HL-60 (cell line): ENCODE measurements around the gene DYNC1I1.

Source experiments
- DNase-seq, 2 experiments: peaks; one replicate each; pipeline ENCODE4 v3.0.0-alpha.2; 2010 to 2020; ENCODE audit warnings: low read depth in 1 of 2, low spot score in 1 of 2
- H3K27ac ChIP-seq: fragments of 250-450 bp; sonication (Bioruptor Pico); replicated peaks from 2 replicates; pipeline ENCODE4 v1.5.1; 2020; ENCODE audit warnings: mild to moderate bottlenecking, moderate library complexity
- H3K27me3 ChIP-seq: fragments of 250-450 bp; sonication (Bioruptor Pico); 2 replicates; pipeline ENCODE4 v1.5.1; 2021; ENCODE audit warnings: mild to moderate bottlenecking, moderate library complexity; ENCODE audit not compliant: insufficient read depth, poor library complexity, severe bottlenecking
- H3K4me3 ChIP-seq: replicated peaks from 2 replicates; pipeline ENCODE4 v1.5.1; 2011; ENCODE audit warnings: mild to moderate bottlenecking, control low read depth, low read length; ENCODE audit not compliant: insufficient read depth
- CTCF ChIP-seq: IDR thresholded peaks from one replicate; pipeline ENCODE4 v1.5.1; 2011; ENCODE audit warnings: low read length, control low read depth, inconsistent platforms; ENCODE audit not compliant: insufficient read depth
- GABPA ChIP-seq: IDR thresholded peaks from 2 replicates; pipeline ENCODE4 v1.6.1; 2012; ENCODE audit warnings: low read depth
- POLR2AphosphoS5 ChIP-seq: IDR thresholded peaks from 2 replicates; pipeline ENCODE4 v1.6.1; 2012; ENCODE audit warnings: low read depth
- REST ChIP-seq: IDR thresholded peaks from 2 replicates; pipeline ENCODE4 v1.6.1; 2012; ENCODE audit warnings: low read depth; ENCODE audit not compliant: insufficient replicate concordance
- SPI1 ChIP-seq: IDR thresholded peaks from 2 replicates; pipeline ENCODE4 v1.6.1; 2012; ENCODE audit warnings: low read depth, mild to moderate bottlenecking, borderline replicate concordance

DYNC1I1 gene

GRCh38 chr7:95874541-95875265 is 102.3 kb downstream of the DYNC1I1 start:
- Histone ChIP-seq H3K27ac (no peak overlapping the region), H3K4me3 (no peak overlapping the region), H3K27me3 (no peaks in the 10 kb centered on the region)
- TF ChIP-seq SPI1: no peak
- no peak for TF ChIP-seq POLR2AphosphoS5
- no peak for TF ChIP-seq GABPA
- no peak for TF ChIP-seq REST
- TF ChIP-seq CTCF: no peak
- no peak for DNase-seq

GRCh38 chr7:95875519-95875918 is 103.2 kb downstream of the DYNC1I1 start:
- Histone ChIP-seq H3K27ac (no peak overlapping the region), H3K27me3 (no peaks in the 10 kb centered on the region), H3K4me3 (no peak overlapping the region)
- TF ChIP-seq POLR2AphosphoS5 (no peak), CTCF (no peak), SPI1 (no peak), REST (no peak), GABPA (no peak)
- DNase-seq: no peak

GRCh38 chr7:95878677-95879076 is 106.3 kb downstream of the DYNC1I1 start:
- TF ChIP-seq CTCF (no peak), GABPA (no peak), SPI1 (no peak), REST (no peak), POLR2AphosphoS5 (no peak)
- no peak for DNase-seq
- Histone ChIP-seq H3K27ac (no peak overlapping the region), H3K4me3 (no peak overlapping the region), H3K27me3 (no peaks in the 10 kb centered on the region)
